Measurements from ENCODE around the gene ZC3H14.

Gene ZC3H14

DNA sequence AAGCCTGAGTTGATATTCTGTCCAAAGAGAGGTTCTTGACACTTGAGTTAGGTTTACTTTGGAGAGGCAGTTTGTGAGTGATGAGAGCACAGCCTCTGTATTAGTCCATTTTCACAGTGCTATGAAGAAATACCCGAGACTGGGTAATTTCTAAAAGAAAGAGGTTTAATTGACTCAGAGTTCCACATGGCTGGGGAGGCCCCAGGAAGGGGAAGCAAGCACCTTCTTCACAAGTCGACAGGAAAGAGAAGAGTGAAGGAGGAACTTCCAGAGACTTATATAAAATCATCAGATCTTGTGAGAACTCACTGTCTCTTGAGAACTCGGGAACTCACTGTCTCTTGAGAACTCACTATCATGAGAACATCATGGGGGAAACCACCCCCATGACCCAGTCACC, 5.4 kb downstream of the ZC3H14 start:
- Histone ChIP-seq H3K9me3 (replicated peaks; ENCODE audit: insufficient read depth, low read length) (no peaks in the 10 kb centered on the region), H3K9ac (ENCODE audit: low read length) (no peak overlapping the region), H3F3A (ENCODE audit: insufficient read depth, low read length) (no peaks in the 10 kb centered on the region), H2AFZ (ENCODE audit: low read length) (no peak overlapping the region), H3K4me3 (ENCODE audit: low read length) (no peak overlapping the region), H3K27ac (ENCODE audit: low read length) (no peak overlapping the region), H3K4me2 (ENCODE audit: low read depth, low read length) (no peak overlapping the region), H3K9me2 (replicated peaks; ENCODE audit: insufficient read depth, low read length) (no peaks in the 10 kb centered on the region), H3K36me3 (replicated peaks; ENCODE audit: insufficient read depth, low read length) (no peaks in the 10 kb centered on the region; the same call in 1 of the 2 replicates), H3K4me1 (ENCODE audit: low read length) (no peaks in the 10 kb centered on the region), H3K79me2 (ENCODE audit: low read length) (peaks cover 16% of the 10 kb centered on the region), H4K20me1 (ENCODE audit: insufficient read depth, low read length) (no peaks in the 10 kb centered on the region), H3K27me3 (replicated peaks; ENCODE audit: insufficient read depth, low read length) (no peaks in the 10 kb centered on the region)
- no peak for DNase-seq
- TF ChIP-seq EZH2phosphoT487 (IDR thresholded peaks at IDR 0.05; ENCODE audit: low read length) (no peak), EZH2 (optimal IDR thresholded peaks at IDR 0.05; ENCODE audit: low read depth, low read length) (no peak)
- TF ChIP-seq, protein P1, sequence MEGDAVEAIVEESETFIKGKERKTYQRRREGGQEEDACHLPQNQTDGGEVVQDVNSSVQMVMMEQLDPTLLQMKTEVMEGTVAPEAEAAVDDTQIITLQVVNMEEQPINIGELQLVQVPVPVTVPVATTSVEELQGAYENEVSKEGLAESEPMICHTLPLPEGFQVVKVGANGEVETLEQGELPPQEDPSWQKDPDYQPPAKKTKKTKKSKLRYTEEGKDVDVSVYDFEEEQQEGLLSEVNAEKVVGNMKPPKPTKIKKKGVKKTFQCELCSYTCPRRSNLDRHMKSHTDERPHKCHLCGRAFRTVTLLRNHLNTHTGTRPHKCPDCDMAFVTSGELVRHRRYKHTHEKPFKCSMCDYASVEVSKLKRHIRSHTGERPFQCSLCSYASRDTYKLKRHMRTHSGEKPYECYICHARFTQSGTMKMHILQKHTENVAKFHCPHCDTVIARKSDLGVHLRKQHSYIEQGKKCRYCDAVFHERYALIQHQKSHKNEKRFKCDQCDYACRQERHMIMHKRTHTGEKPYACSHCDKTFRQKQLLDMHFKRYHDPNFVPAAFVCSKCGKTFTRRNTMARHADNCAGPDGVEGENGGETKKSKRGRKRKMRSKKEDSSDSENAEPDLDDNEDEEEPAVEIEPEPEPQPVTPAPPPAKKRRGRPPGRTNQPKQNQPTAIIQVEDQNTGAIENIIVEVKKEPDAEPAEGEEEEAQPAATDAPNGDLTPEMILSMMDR (IDR thresholded peaks at IDR 0.05; ENCODE audit: low read length) = no peak

DNA sequence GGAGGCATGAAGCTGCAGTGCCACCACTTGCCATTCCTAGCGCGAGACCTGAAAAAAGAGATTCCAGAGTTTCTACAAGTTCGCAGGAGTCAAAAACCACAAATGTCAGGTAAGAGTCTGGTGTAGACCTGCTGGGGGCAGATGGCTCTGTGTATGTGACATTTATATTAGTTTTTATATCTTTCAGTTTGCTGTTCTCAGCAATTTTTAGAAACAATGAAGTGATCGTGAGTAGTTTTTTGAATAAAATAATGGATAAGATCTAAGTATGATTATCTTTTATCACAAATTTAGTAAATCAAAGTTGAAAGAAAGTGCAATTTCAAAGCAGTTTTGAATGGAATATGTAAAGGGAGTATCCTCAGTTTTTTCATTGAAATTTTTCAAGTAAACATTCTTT, 9.3 kb downstream of the ZC3H14 start:
- H2AFZ ChIP-seq (ENCODE audit: low read length) = no peak overlapping the region
- H3K27me3 ChIP-seq (replicated peaks; ENCODE audit: insufficient read depth, low read length) = no peaks in the 10 kb centered on the region
- no peaks in the 10 kb centered on the region for H4K20me1 ChIP-seq (ENCODE audit: insufficient read depth, low read length)
- H3K9ac ChIP-seq (ENCODE audit: low read length) = no peak overlapping the region
- no peaks in the 10 kb centered on the region for H3K79me2 ChIP-seq (ENCODE audit: low read length)
- no peaks in the 10 kb centered on the region for H3K4me1 ChIP-seq (ENCODE audit: low read length)
- H3K9me3 ChIP-seq (replicated peaks; ENCODE audit: insufficient read depth, low read length) = no peaks in the 10 kb centered on the region
- H3K4me2 ChIP-seq (ENCODE audit: low read depth, low read length) = no peak overlapping the region
- no peak for DNase-seq
- no peaks in the 10 kb centered on the region; the same call in 1 of the 2 replicates for H3K36me3 ChIP-seq (replicated peaks; ENCODE audit: insufficient read depth, low read length)
- no peak overlapping the region for H3K27ac ChIP-seq (ENCODE audit: low read length)
- TF ChIP-seq, protein P1 (IDR thresholded peaks at IDR 0.05; ENCODE audit: low read length) = no peak
- TF ChIP-seq EZH2 (optimal IDR thresholded peaks at IDR 0.05; ENCODE audit: low read depth, low read length) (no peak), EZH2phosphoT487 (IDR thresholded peaks at IDR 0.05; ENCODE audit: low read length) (no peak)
- no peak overlapping the region for H3K4me3 ChIP-seq (ENCODE audit: low read length)
- H3K9me2 ChIP-seq (replicated peaks; ENCODE audit: insufficient read depth, low read length) = no peaks in the 10 kb centered on the region
- H3F3A ChIP-seq (ENCODE audit: insufficient read depth, low read length) = no peaks in the 10 kb centered on the region

DNA sequence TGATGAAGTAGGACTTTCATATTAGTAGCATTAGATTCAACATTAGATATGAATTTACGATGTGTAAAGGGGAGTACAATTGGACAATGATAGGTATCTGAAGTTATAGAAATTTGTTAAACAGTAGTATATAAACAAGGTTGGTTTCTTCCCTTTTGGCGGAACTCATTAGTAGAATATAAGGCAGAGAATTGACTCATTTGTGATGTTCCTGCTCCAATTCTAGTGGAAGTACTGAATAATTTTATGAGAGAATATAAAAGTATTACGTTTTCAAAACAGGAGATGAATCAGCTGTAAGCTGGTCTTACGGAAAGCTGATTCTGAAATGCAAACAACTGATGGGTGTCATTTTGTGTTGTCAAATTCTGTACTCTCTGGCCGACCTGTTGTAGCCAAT, 13.4 kb downstream of the ZC3H14 start:
- Histone ChIP-seq H3K4me1 (ENCODE audit: low read length) (no peaks in the 10 kb centered on the region), H3K9me2 (replicated peaks; ENCODE audit: insufficient read depth, low read length) (no peaks in the 10 kb centered on the region), H3K27me3 (replicated peaks; ENCODE audit: insufficient read depth, low read length) (no peaks in the 10 kb centered on the region), H3K27ac (ENCODE audit: low read length) (no peak overlapping the region), H3K79me2 (ENCODE audit: low read length) (no peaks in the 10 kb centered on the region), H3K4me2 (ENCODE audit: low read depth, low read length) (no peak overlapping the region), H3K36me3 (replicated peaks; ENCODE audit: insufficient read depth, low read length) (no peaks in the 10 kb centered on the region), H3K4me3 (ENCODE audit: low read length) (no peak overlapping the region), H4K20me1 (ENCODE audit: insufficient read depth, low read length) (no peaks in the 10 kb centered on the region), H3K9me3 (replicated peaks; ENCODE audit: insufficient read depth, low read length) (no peaks in the 10 kb centered on the region), H3F3A (ENCODE audit: insufficient read depth, low read length) (no peaks in the 10 kb centered on the region), H2AFZ (ENCODE audit: low read length) (no peak overlapping the region), H3K9ac (ENCODE audit: low read length) (no peak overlapping the region)
- no peak for TF ChIP-seq EZH2 (optimal IDR thresholded peaks at IDR 0.05; ENCODE audit: low read depth, low read length)
- TF ChIP-seq, protein P1 (IDR thresholded peaks at IDR 0.05; ENCODE audit: low read length) = no peak
- TF ChIP-seq EZH2phosphoT487 (IDR thresholded peaks at IDR 0.05; ENCODE audit: low read length) = no peak
- no peak for DNase-seq
